ENCODE data around the gene ARHGAP42.

Gene ARHGAP42

GRCh38 chr11:100841711-100842407 is 154.8 kb downstream of the ARHGAP42 start:
- no peak for DNase-seq (ENCODE audit: insufficient read length, low spot score)
- no peak for TF ChIP-seq CTCF (IDR thresholded peaks at IDR 0.05; ENCODE audit: insufficient read depth, missing control alignments)
- peak; percentile 56 for FAIRE-seq

GRCh38 chr11:100847696-100848216 is 160.7 kb downstream of the ARHGAP42 start:
- no peak for DNase-seq (ENCODE audit: insufficient read length, low spot score)
- no peak for FAIRE-seq
- TF ChIP-seq CTCF (IDR thresholded peaks at IDR 0.05; ENCODE audit: insufficient read depth, missing control alignments) = no peak

GRCh38 chr11:100849009-100849900 is 162.2 kb downstream of the ARHGAP42 start:
- FAIRE-seq (no peak), DNase-seq (ENCODE audit: insufficient read length, low spot score) (no peak)

GRCh38 chr11:100849901-100850235 is 162.8 kb downstream of the ARHGAP42 start:
- no peak for TF ChIP-seq CTCF (IDR thresholded peaks at IDR 0.05; ENCODE audit: insufficient read depth, missing control alignments)
- FAIRE-seq = peak; percentile 32
- DNase-seq (ENCODE audit: insufficient read length, low spot score) = no peak

More at GRCh38 chr11:100849009-100849900, 162.2 kb downstream of the ARHGAP42 start:
- TF ChIP-seq CTCF (IDR thresholded peaks at IDR 0.05; ENCODE audit: insufficient read depth, missing control alignments) = no peak

- DNase-seq (ENCODE audit: insufficient read length, low spot score) (no peak), FAIRE-seq (no peak)
- no peak for TF ChIP-seq CTCF (IDR thresholded peaks at IDR 0.05; ENCODE audit: insufficient read depth, missing control alignments)
Observed at GRCh38 chr11:100851147-100851546, 164.1 kb downstream of the ARHGAP42 start.

- TF ChIP-seq CTCF (IDR thresholded peaks at IDR 0.05; ENCODE audit: insufficient read depth, missing control alignments) = no peak
- DNase-seq (ENCODE audit: insufficient read length, low spot score) = no peak
- FAIRE-seq = no peak
Observed at GRCh38 chr11:100851584-100852152, 164.6 kb downstream of the ARHGAP42 start.
